GM23338 (cell line): ENCODE results near the gene TIGAR. TPM values are rescaled to one million over a fixed set of nuclear protein-coding genes. Genes with fewer than 3 reads are reported as not detected.
A peak's percentile ranks its signal among the peaks of the same experiment; 100 is the strongest.

ENCODE experiments used
- ATAC-seq: fragments of 200-7000 bp; cut with Tn5 transposase; 3 replicates; pipeline ENCODE4 v1.9.1; 2020
- DNase-seq: peaks from one replicate; pipeline ENCODE4 v3.0.0-alpha.2; 2015; ENCODE audit warnings: low spot score
- H2AFZ ChIP-seq: fragments of 200-600 bp; sonication (generic); 2 replicates; pipeline ENCODE4 v1.8.0; 2016; ENCODE audit warnings: antibody characterized with exemption, mild to moderate bottlenecking, moderate library complexity
- H3F3A ChIP-seq: fragments of 200-600 bp; sonication (generic); replicated peaks from 2 replicates; pipeline ENCODE4 v1.8.0; 2017; ENCODE audit warnings: antibody characterized with exemption, mixed run types, low read depth
- H3K27ac ChIP-seq: fragments of 200-600 bp; sonication (generic); 2 replicates; pipeline ENCODE4 v1.6.1; 2016; ENCODE audit warnings: low read depth
- H3K27me3 ChIP-seq: fragments of 200-600 bp; sonication (generic); 2 replicates; pipeline ENCODE4 v1.8.0; 2016; ENCODE audit warnings: mild to moderate bottlenecking, mixed run types, moderate library complexity; ENCODE audit not compliant: insufficient read depth
- H3K36me3 ChIP-seq: fragments of 200-600 bp; sonication (generic); 2 replicates; pipeline ENCODE4 v1.8.0; 2016; ENCODE audit warnings: mild to moderate bottlenecking; ENCODE audit not compliant: insufficient read depth
- H3K4me1 ChIP-seq: fragments of 200-600 bp; sonication (generic); 2 replicates; pipeline ENCODE4 v1.8.0; 2016; ENCODE audit warnings: mild to moderate bottlenecking, moderate library complexity; ENCODE audit not compliant: insufficient read depth
- H3K4me2 ChIP-seq: fragments of 200-600 bp; sonication (generic); 2 replicates; pipeline ENCODE4 v1.7.1; 2017; ENCODE audit warnings: mixed run types
- H3K4me3 ChIP-seq: fragments of 200-600 bp; sonication (generic); 2 replicates; pipeline ENCODE4 v1.6.1; 2016; ENCODE audit warnings: mixed run types
- H3K79me2 ChIP-seq: fragments of 200-600 bp; sonication (generic); replicated peaks from 2 replicates; pipeline ENCODE4 v1.8.0; 2017; ENCODE audit warnings: mild to moderate bottlenecking; ENCODE audit not compliant: insufficient read depth
- H3K9me2 ChIP-seq: fragments of 200-600 bp; sonication (generic); 2 replicates; pipeline ENCODE4 v1.8.0; 2017; ENCODE audit not compliant: insufficient read depth
- H4K20me1 ChIP-seq: fragments of 200-600 bp; sonication (generic); replicated peaks from 2 replicates; pipeline ENCODE4 v1.8.0; 2017; ENCODE audit warnings: mild to moderate bottlenecking; ENCODE audit not compliant: insufficient read depth
- H3K27ac Mint-ChIP-seq: 2 replicates; pipeline ENCODE4 v1.8.0; 2020; ENCODE audit warnings: inconsistent platforms, mild to moderate bottlenecking, moderate library complexity, mixed read lengths
- H3K27me3 Mint-ChIP-seq: 3 replicates; pipeline ENCODE4 v1.8.0; 2022; ENCODE audit warnings: low read depth, mild to moderate bottlenecking, moderate library complexity, mixed read lengths, inconsistent platforms; ENCODE audit not compliant: insufficient read depth, poor library complexity
- H3K36me3 Mint-ChIP-seq: 3 replicates; pipeline ENCODE4 v1.8.0; 2021; ENCODE audit warnings: low read depth, mild to moderate bottlenecking, inconsistent platforms, moderate library complexity, mixed read lengths
- H3K4me1 Mint-ChIP-seq: 3 replicates; pipeline ENCODE4 v1.8.0; 2020; ENCODE audit warnings: mild to moderate bottlenecking, inconsistent platforms, mixed read lengths
- H3K4me3 Mint-ChIP-seq: 3 replicates; pipeline ENCODE4 v1.8.0; 2021; ENCODE audit warnings: moderate library complexity, mild to moderate bottlenecking, inconsistent platforms, mixed read lengths
- H3K9me3 Mint-ChIP-seq: 3 replicates; pipeline ENCODE4 v1.8.0; 2020; ENCODE audit warnings: moderate library complexity, mild to moderate bottlenecking, inconsistent platforms, mixed read lengths
- CREB1 ChIP-seq: fragments of 250-450 bp; sonication (Bioruptor Pico); IDR thresholded peaks from 2 replicates; pipeline ENCODE4 v1.5.0; 2020; ENCODE audit warnings: low read depth, mild to moderate bottlenecking, moderate library complexity
- JUNB ChIP-seq: IDR thresholded peaks from one replicate; pipeline ENCODE4 v1.6.1; 2016; ENCODE audit warnings: antibody characterized with exemption; ENCODE audit not compliant: unreplicated experiment
- POLR2AphosphoS5 ChIP-seq: IDR thresholded peaks from 2 replicates; pipeline ENCODE4 v1.6.1; 2016; ENCODE audit warnings: antibody characterized with exemption, low read depth
- REST ChIP-seq: IDR thresholded peaks from one replicate; pipeline ENCODE4 v1.6.1; 2018; ENCODE audit warnings: antibody characterized with exemption; ENCODE audit not compliant: unreplicated experiment
- STAT1 ChIP-seq: IDR thresholded peaks from one replicate; pipeline ENCODE4 v1.6.1; 2016; ENCODE audit warnings: antibody characterized with exemption; ENCODE audit not compliant: unreplicated experiment
- ZNF114 ChIP-seq: fragments of 250-450 bp; sonication (Bioruptor Pico); IDR thresholded peaks from 2 replicates; pipeline ENCODE4 v1.5.0; 2020; ENCODE audit warnings: mild to moderate bottlenecking, moderate library complexity
- polyA plus RNA-seq: library from polyadenylated mRNA; unstranded; fragments of >200 nt; fragmentation: Nextera tagmentation; extraction: Ambion mirVana; gene quantifications from 2 replicates; pipeline ENCODE4 v1.2.1, GENCODE V29; 2016
- total RNA-seq: library from RNA; depleted of rRNA; stranded (reverse); fragments of >200 nt; shearing (Covaris generic); gene quantifications from 2 replicates; pipeline ENCODE4 v1.2.3, GENCODE V29; 2014
- TF ChIP-seq, protein P1 (sequence below), 2 experiments: fragments of 200-600 bp in 1 of 2; sonication (generic) in 1 of 2; conservative IDR thresholded peaks; 2 replicates each; pipeline versions ENCODE4 v1.5.1 to v1.6.1; 2016 to 2017; ENCODE audit warnings: antibody characterized with exemption in 2 of 2, low read depth in 2 of 2, mild to moderate bottlenecking in 2 of 2, moderate library complexity in 1 of 2

Gene TIGAR
- total and polyA plus RNA-seq, 2 experiments from 2014 or later = 10.4 to 13.3 TPM

DNA sequence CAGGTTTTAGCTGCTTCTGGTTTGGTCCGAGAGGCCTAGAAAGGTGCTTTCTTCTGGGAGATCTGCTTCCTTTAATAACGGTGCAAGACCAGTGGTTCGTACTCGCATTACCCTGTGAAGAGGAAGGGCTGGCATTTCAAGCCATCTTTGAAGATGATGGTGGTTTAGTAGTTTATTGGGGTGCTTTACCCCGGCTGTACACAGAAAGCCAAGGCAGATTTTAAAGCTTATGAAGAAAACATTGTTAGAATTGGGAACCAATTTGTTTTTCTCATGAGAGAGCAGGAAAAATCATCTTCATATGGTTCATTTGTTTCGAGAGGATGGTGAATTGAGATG is 43.8 kb upstream of the TIGAR start:
- Histone ChIP-seq H3K27me3 (peaks cover 4% of the 10 kb centered on the region), H3K4me2 (peak overlapping the region; percentile 64), H3K36me3 (peaks cover 55% of the 10 kb centered on the region)

More for the DNA sequence above, 43.8 kb upstream of the TIGAR start:
- ATAC-seq (no peak), DNase-seq (no peak)
- H3K27me3 Mint-ChIP-seq = peaks cover 32% of the 10 kb centered on the region
- peaks cover 48% of the 10 kb centered on the region for H4K20me1 ChIP-seq
- H3K27ac Mint-ChIP-seq = peak overlapping the region; percentile 88
- H3K4me1 Mint-ChIP-seq = peaks cover 55% of the 10 kb centered on the region
- H3K9me2 ChIP-seq = no peaks in the 10 kb centered on the region
- H3K4me3 ChIP-seq = peak overlapping the region; percentile 29
- TF ChIP-seq JUNB (no peak), CREB1 (CRISPR knock-in tag) (no peak), REST (no peak), POLR2AphosphoS5 (no peak), ZNF114 (no peak), STAT1 (no peak)
- TF ChIP-seq, protein P1, sequence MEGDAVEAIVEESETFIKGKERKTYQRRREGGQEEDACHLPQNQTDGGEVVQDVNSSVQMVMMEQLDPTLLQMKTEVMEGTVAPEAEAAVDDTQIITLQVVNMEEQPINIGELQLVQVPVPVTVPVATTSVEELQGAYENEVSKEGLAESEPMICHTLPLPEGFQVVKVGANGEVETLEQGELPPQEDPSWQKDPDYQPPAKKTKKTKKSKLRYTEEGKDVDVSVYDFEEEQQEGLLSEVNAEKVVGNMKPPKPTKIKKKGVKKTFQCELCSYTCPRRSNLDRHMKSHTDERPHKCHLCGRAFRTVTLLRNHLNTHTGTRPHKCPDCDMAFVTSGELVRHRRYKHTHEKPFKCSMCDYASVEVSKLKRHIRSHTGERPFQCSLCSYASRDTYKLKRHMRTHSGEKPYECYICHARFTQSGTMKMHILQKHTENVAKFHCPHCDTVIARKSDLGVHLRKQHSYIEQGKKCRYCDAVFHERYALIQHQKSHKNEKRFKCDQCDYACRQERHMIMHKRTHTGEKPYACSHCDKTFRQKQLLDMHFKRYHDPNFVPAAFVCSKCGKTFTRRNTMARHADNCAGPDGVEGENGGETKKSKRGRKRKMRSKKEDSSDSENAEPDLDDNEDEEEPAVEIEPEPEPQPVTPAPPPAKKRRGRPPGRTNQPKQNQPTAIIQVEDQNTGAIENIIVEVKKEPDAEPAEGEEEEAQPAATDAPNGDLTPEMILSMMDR (conservative IDR thresholded peaks at IDR 0.05; ENCODE audit: low read depth in 2 of 2) = no peak
- peaks cover 2% of the 10 kb centered on the region; the same call in 2 of the 3 replicates for H3K9me3 Mint-ChIP-seq
- peaks cover 34% of the 10 kb centered on the region for H3K4me1 ChIP-seq
- peaks cover 81% of the 10 kb centered on the region for H3K79me2 ChIP-seq
- H3K27ac ChIP-seq = peak overlapping the region; percentile 34; the same call in 1 of the 2 replicates
- H2AFZ ChIP-seq = no peak overlapping the region
- peaks cover 31% of the 10 kb centered on the region for H3F3A ChIP-seq
- peaks cover 78% of the 10 kb centered on the region for H3K36me3 Mint-ChIP-seq
- peak overlapping the region; percentile 87 for H3K4me3 Mint-ChIP-seq
